SK-N-SH treated with all-trans-retinoic acid at 6 μM for 48 hours (cell line): ENCODE measurements around the gene BCAR1.
"Not testable (repeated sequence)": the region's sequence is repeated elsewhere in the genome, so short reads cannot be mapped to it uniquely, and the experiment has no call there.

Source experiments
- ATAC-seq: fragments of 200-7000 bp; cut with Tn5 transposase; 3 replicates; pipeline ENCODE4 v1.9.1; 2020; ENCODE audit warnings: mild to moderate bottlenecking, moderate library complexity
- ARNTL ChIP-seq: fragments of 450-650 bp; formaldehyde crosslinking; IDR thresholded peaks from 2 replicates; pipeline ENCODE4 v1.5.0; 2020; ENCODE audit warnings: low read depth, mild to moderate bottlenecking, moderate library complexity, borderline replicate concordance
- BACH2 ChIP-seq: fragments of 250-450 bp; sonication (Bioruptor Pico); IDR thresholded peaks from 2 replicates; pipeline ENCODE4 v1.9.0; 2021; ENCODE audit warnings: mild to moderate bottlenecking, borderline replicate concordance
- CREB5 ChIP-seq: fragments of 250-450 bp; sonication (Bioruptor Pico); IDR thresholded peaks from 2 replicates; pipeline ENCODE4 v1.5.1; 2020; ENCODE audit warnings: low read depth, mild to moderate bottlenecking, moderate library complexity
- CSDC2 ChIP-seq: fragments of 250-450 bp; sonication (Bioruptor Pico); IDR thresholded peaks from 2 replicates; pipeline ENCODE4 v1.5.0; 2020; ENCODE audit warnings: mild to moderate bottlenecking, moderate library complexity
- CSRNP3 ChIP-seq: fragments of 250-450 bp; sonication (Bioruptor Pico); IDR thresholded peaks from 2 replicates; pipeline ENCODE4 v1.5.1; 2021; ENCODE audit warnings: mild to moderate bottlenecking, moderate library complexity
- GLIS3 ChIP-seq: fragments of 250-450 bp; sonication (Bioruptor Pico); IDR thresholded peaks from 2 replicates; pipeline ENCODE4 v1.5.0; 2020; ENCODE audit warnings: mild to moderate bottlenecking, moderate library complexity
- OSR1 ChIP-seq: fragments of 250-450 bp; sonication (Bioruptor Pico); IDR thresholded peaks from 2 replicates; pipeline ENCODE4 v1.8.0; 2022; ENCODE audit warnings: moderate library complexity, mild to moderate bottlenecking, inconsistent platforms
- PATZ1 ChIP-seq: fragments of 250-450 bp; sonication (Bioruptor Pico); IDR thresholded peaks from 2 replicates; pipeline ENCODE4 v1.8.0; 2020; ENCODE audit warnings: mild to moderate bottlenecking, moderate library complexity, borderline replicate concordance
- PPARA ChIP-seq: fragments of 250-450 bp; sonication (Bioruptor Pico); IDR thresholded peaks from 2 replicates; pipeline ENCODE4 v1.5.0; 2020; ENCODE audit warnings: mild to moderate bottlenecking, borderline replicate concordance
- RARB ChIP-seq: fragments of 250-450 bp; sonication (Bioruptor Pico); IDR thresholded peaks from 2 replicates; pipeline ENCODE4 v1.8.0; 2021; ENCODE audit warnings: mild to moderate bottlenecking, moderate library complexity
- SNAI2 ChIP-seq: fragments of 250-450 bp; sonication (Bioruptor Pico); IDR thresholded peaks from 2 replicates; pipeline ENCODE4 v1.5.0; 2020; ENCODE audit warnings: mild to moderate bottlenecking, moderate library complexity
- TCF4 ChIP-seq: fragments of 250-450 bp; sonication (Bioruptor Pico); IDR thresholded peaks from 2 replicates; pipeline ENCODE4 v1.8.0; 2021; ENCODE audit warnings: mild to moderate bottlenecking, moderate library complexity, borderline replicate concordance
- TOX ChIP-seq: fragments of 250-450 bp; sonication (Bioruptor Pico); IDR thresholded peaks from 2 replicates; pipeline ENCODE4 v1.8.0; 2021; ENCODE audit warnings: mild to moderate bottlenecking, moderate library complexity, borderline replicate concordance
- TSHZ2 ChIP-seq: fragments of 250-450 bp; sonication (Bioruptor Pico); IDR thresholded peaks from 2 replicates; pipeline ENCODE4 v1.5.0; 2020; ENCODE audit warnings: mild to moderate bottlenecking, moderate library complexity
- ZC3H10 ChIP-seq: fragments of 250-450 bp; sonication (Bioruptor Pico); IDR thresholded peaks from 2 replicates; pipeline ENCODE4 v1.5.1; 2021; ENCODE audit warnings: mild to moderate bottlenecking, moderate library complexity
- ZFP30 ChIP-seq: fragments of 450-650 bp; formaldehyde crosslinking; IDR thresholded peaks from 2 replicates; pipeline ENCODE4 v1.5.0; 2022; ENCODE audit warnings: mild to moderate bottlenecking, moderate library complexity
- ZNF565 ChIP-seq: fragments of 450-650 bp; formaldehyde crosslinking; conservative IDR thresholded peaks from 2 replicates; pipeline ENCODE4 v1.5.0; 2020; ENCODE audit warnings: low read depth, mild to moderate bottlenecking, moderate library complexity
- ZNF70 ChIP-seq: fragments of 450-650 bp; formaldehyde crosslinking; IDR thresholded peaks from 2 replicates; pipeline ENCODE4 v1.5.0; 2020; ENCODE audit warnings: mild to moderate bottlenecking, moderate library complexity
- ZNF8 ChIP-seq: fragments of 450-650 bp; formaldehyde crosslinking; IDR thresholded peaks from 2 replicates; pipeline ENCODE4 v1.5.0; 2020; ENCODE audit warnings: mild to moderate bottlenecking, moderate library complexity

BCAR1 gene

GRCh38 chr16:75272097-75272551, 20.7 kb upstream of the BCAR1 start:
- no peak for TF ChIP-seq CREB5 (CRISPR knock-in tag)
- TF ChIP-seq CSRNP3 (CRISPR knock-in tag), result no peak
- TF ChIP-seq ZFP30 (CRISPR knock-in tag), result no peak
- TF ChIP-seq ZC3H10 (CRISPR knock-in tag), result no peak
- TF ChIP-seq SNAI2, result no peak
- no peak for TF ChIP-seq PPARA (CRISPR knock-in tag)
- no peak for TF ChIP-seq ARNTL (CRISPR knock-in tag)
- no peak for TF ChIP-seq CSDC2 (CRISPR knock-in tag)
- TF ChIP-seq ZNF8 (CRISPR knock-in tag), result no peak
- TF ChIP-seq TSHZ2 (CRISPR knock-in tag), result no peak
- TF ChIP-seq RARB, result no peak
- no peak for TF ChIP-seq OSR1 (CRISPR knock-in tag)
- TF ChIP-seq GLIS3 (CRISPR knock-in tag), result no peak
- TF ChIP-seq ZNF70 (CRISPR knock-in tag), result no peak
- TF ChIP-seq PATZ1 (CRISPR knock-in tag), result no peak
- ATAC-seq, result no peak

- no peak for ATAC-seq
- TF ChIP-seq CREB5 (CRISPR knock-in tag), result no peak
- no peak for TF ChIP-seq TCF4 (CRISPR knock-in tag)
- no peak for TF ChIP-seq ZC3H10 (CRISPR knock-in tag)
- TF ChIP-seq ARNTL (CRISPR knock-in tag), result no peak
- TF ChIP-seq ZFP30 (CRISPR knock-in tag), result no peak
- no peak for TF ChIP-seq OSR1 (CRISPR knock-in tag)
- no peak for TF ChIP-seq GLIS3 (CRISPR knock-in tag)
- no peak for TF ChIP-seq ZNF565
- no peak for TF ChIP-seq TOX (CRISPR knock-in tag)
- no peak for TF ChIP-seq PPARA (CRISPR knock-in tag)
- TF ChIP-seq RARB, result no peak
- TF ChIP-seq BACH2 (CRISPR knock-in tag), result no peak
Measured at GRCh38 chr16:75271441-75272096, 20.1 kb upstream of the BCAR1 start.

GRCh38 chr16:75269358-75269757, 17.9 kb upstream of the BCAR1 start:
- not testable (repeated sequence) for ATAC-seq
